Measurements from ENCODE around the gene PDE10A.

The PDE10A gene

GRCh38 chr6:165325609-165326008, 337.4 kb downstream of the PDE10A start:
- no peak for ATAC-seq

GRCh38 chr6:165321555-165322145, 341.4 kb downstream of the PDE10A start:
- no peak for ATAC-seq

- no peak for ATAC-seq
Measured at GRCh38 chr6:165321150-165321549, 341.9 kb downstream of the PDE10A start.

- ATAC-seq: no peak
Measured at GRCh38 chr6:165317723-165318122, 345.3 kb downstream of the PDE10A start.

GRCh38 chr6:165308926-165309731, 353.9 kb downstream of the PDE10A start, which contains the start of gene C6orf118:
Gene C6orf118 (minus strand): TSS chr6:165309605. CDS start chr6:165309586, 19 bp downstream.
- ATAC-seq: no peak

GRCh38 chr6:165306955-165307354, 356.1 kb downstream of the PDE10A start:
- ATAC-seq: no peak

GRCh38 chr6:165301372-165302246, 361.4 kb downstream of the PDE10A start:
- ATAC-seq: no peak

GRCh38 chr6:165300422-165300936, 362.6 kb downstream of the PDE10A start:
- no peak for ATAC-seq

- ATAC-seq: no peak
Measured at GRCh38 chr6:165298875-165299274, 364.2 kb downstream of the PDE10A start.

GRCh38 chr6:165298402-165298801, 364.6 kb downstream of the PDE10A start:
- ATAC-seq: no peak

- no peak for ATAC-seq
Measured at GRCh38 chr6:165292657-165293056, 370.4 kb downstream of the PDE10A start.

Data from activated CD4-positive, CD25-positive, alpha-beta regulatory T cell treated with anti-CD3 and anti-CD28 coated beads, Interleukin-2, amount 50 U/mL, for 24 hours (primary cell).